ENCODE results near the gene NRIP2.

NRIP2 gene

GRCh38 chr12:2862876-2863275, 28.0 kb upstream of the NRIP2 start:
- H3K36me3 ChIP-seq (replicated peaks; ENCODE audit: low read depth, low read length) = peaks cover 63% of the 10 kb centered on the region
- TF ChIP-seq EZH2phosphoT487 (IDR thresholded peaks at IDR 0.05; ENCODE audit: low read depth) (no peak), CTCF (IDR thresholded peaks at IDR 0.05; ENCODE audit: low read depth, low read length) (no peak)
- H3K4me1 ChIP-seq (ENCODE audit: low read length) = no peaks in the 10 kb centered on the region
- H3K4me2 ChIP-seq (ENCODE audit: low read length) = no peak overlapping the region
- H3K9ac ChIP-seq (ENCODE audit: low read length) = no peak overlapping the region
- no peak overlapping the region for H3K4me3 ChIP-seq (ENCODE audit: low read length)
- no peaks in the 10 kb centered on the region for H3K9me3 ChIP-seq (ENCODE audit: insufficient read depth, low read length)
- no peaks in the 10 kb centered on the region for H3K27me3 ChIP-seq (ENCODE audit: low read depth, low read length)
- no peak overlapping the region for H2AFZ ChIP-seq (ENCODE audit: low read depth, low read length)
- no peak overlapping the region for H3K27ac ChIP-seq (ENCODE audit: low read length)
- H3K79me2 ChIP-seq (ENCODE audit: low read length) = no peaks in the 10 kb centered on the region
- no peaks in the 10 kb centered on the region for H4K20me1 ChIP-seq (ENCODE audit: insufficient read depth, low read length)

- Histone ChIP-seq H3K27me3 (ENCODE audit: low read depth, low read length) (no peaks in the 10 kb centered on the region), H2AFZ (ENCODE audit: low read depth, low read length) (no peak overlapping the region), H3K9me3 (ENCODE audit: insufficient read depth, low read length) (no peaks in the 10 kb centered on the region), H3K79me2 (ENCODE audit: low read length) (no peaks in the 10 kb centered on the region), H3K4me1 (ENCODE audit: low read length) (no peaks in the 10 kb centered on the region), H3K4me2 (ENCODE audit: low read length) (no peak overlapping the region), H3K4me3 (ENCODE audit: low read length) (no peak overlapping the region), H3K36me3 (replicated peaks; ENCODE audit: low read depth, low read length) (peaks cover 54% of the 10 kb centered on the region), H3K27ac (ENCODE audit: low read length) (no peak overlapping the region), H4K20me1 (ENCODE audit: insufficient read depth, low read length) (no peaks in the 10 kb centered on the region), H3K9ac (ENCODE audit: low read length) (no peak overlapping the region)
- TF ChIP-seq EZH2phosphoT487 (IDR thresholded peaks at IDR 0.05; ENCODE audit: low read depth) = no peak
- TF ChIP-seq CTCF (IDR thresholded peaks at IDR 0.05; ENCODE audit: low read depth, low read length) = no peak
These were observed 25.3 kb upstream of the NRIP2 start for GRCh38 chr12:2860170-2860569.

- Histone ChIP-seq H3K9ac (ENCODE audit: low read length) (no peak overlapping the region), H3K27ac (ENCODE audit: low read length) (no peak overlapping the region), H3K79me2 (ENCODE audit: low read length) (no peaks in the 10 kb centered on the region), H3K9me3 (ENCODE audit: insufficient read depth, low read length) (no peaks in the 10 kb centered on the region), H3K4me3 (ENCODE audit: low read length) (no peak overlapping the region), H3K27me3 (ENCODE audit: low read depth, low read length) (no peaks in the 10 kb centered on the region), H3K36me3 (replicated peaks; ENCODE audit: low read depth, low read length) (peaks cover 42% of the 10 kb centered on the region), H3K4me1 (ENCODE audit: low read length) (no peaks in the 10 kb centered on the region), H3K4me2 (ENCODE audit: low read length) (no peak overlapping the region), H2AFZ (ENCODE audit: low read depth, low read length) (no peak overlapping the region), H4K20me1 (ENCODE audit: insufficient read depth, low read length) (no peaks in the 10 kb centered on the region)
- TF ChIP-seq EZH2phosphoT487 (IDR thresholded peaks at IDR 0.05; ENCODE audit: low read depth) (no peak), CTCF (IDR thresholded peaks at IDR 0.05; ENCODE audit: low read depth, low read length) (no peak)
These were observed 24.1 kb upstream of the NRIP2 start for GRCh38 chr12:2858944-2859421.

- no peak overlapping the region for H3K9ac ChIP-seq (ENCODE audit: low read length)
- no peaks in the 10 kb centered on the region for H3K9me3 ChIP-seq (ENCODE audit: insufficient read depth, low read length)
- peaks cover 41% of the 10 kb centered on the region for H3K36me3 ChIP-seq (replicated peaks; ENCODE audit: low read depth, low read length)
- no peak overlapping the region for H2AFZ ChIP-seq (ENCODE audit: low read depth, low read length)
- H3K27me3 ChIP-seq (ENCODE audit: low read depth, low read length) = no peaks in the 10 kb centered on the region
- no peak overlapping the region for H3K27ac ChIP-seq (ENCODE audit: low read length)
- no peak overlapping the region for H3K4me3 ChIP-seq (ENCODE audit: low read length)
- TF ChIP-seq CTCF (IDR thresholded peaks at IDR 0.05; ENCODE audit: low read depth, low read length) (no peak), EZH2phosphoT487 (IDR thresholded peaks at IDR 0.05; ENCODE audit: low read depth) (no peak)
- H3K79me2 ChIP-seq (ENCODE audit: low read length) = no peaks in the 10 kb centered on the region
- H4K20me1 ChIP-seq (ENCODE audit: insufficient read depth, low read length) = no peaks in the 10 kb centered on the region
- no peaks in the 10 kb centered on the region for H3K4me1 ChIP-seq (ENCODE audit: low read length)
- no peak overlapping the region for H3K4me2 ChIP-seq (ENCODE audit: low read length)
These were observed 23.5 kb upstream of the NRIP2 start for GRCh38 chr12:2858334-2858733.

Data from OCI-LY3 (cell line).